GM18517 (cell line): ENCODE measurements around the gene TAOK1.

ENCODE experiments used
- ATAC-seq: cut with Tn5 transposase; IDR thresholded peaks from one replicate; pipeline ENCODE4 v1.9.1; 2021; ENCODE audit warnings: mild to moderate bottlenecking, moderate library complexity; ENCODE audit not compliant: unreplicated experiment

The TAOK1 gene

GRCh38 chr17:29568331-29569244 is 178.4 kb downstream of the TAOK1 start, which contains the start of gene TP53I13:
TP53I13 (plus strand) TSS chr17:29568701; CDS start chr17:29568759, 58 bp downstream.
- ATAC-seq, result peak; percentile 24

DNA sequence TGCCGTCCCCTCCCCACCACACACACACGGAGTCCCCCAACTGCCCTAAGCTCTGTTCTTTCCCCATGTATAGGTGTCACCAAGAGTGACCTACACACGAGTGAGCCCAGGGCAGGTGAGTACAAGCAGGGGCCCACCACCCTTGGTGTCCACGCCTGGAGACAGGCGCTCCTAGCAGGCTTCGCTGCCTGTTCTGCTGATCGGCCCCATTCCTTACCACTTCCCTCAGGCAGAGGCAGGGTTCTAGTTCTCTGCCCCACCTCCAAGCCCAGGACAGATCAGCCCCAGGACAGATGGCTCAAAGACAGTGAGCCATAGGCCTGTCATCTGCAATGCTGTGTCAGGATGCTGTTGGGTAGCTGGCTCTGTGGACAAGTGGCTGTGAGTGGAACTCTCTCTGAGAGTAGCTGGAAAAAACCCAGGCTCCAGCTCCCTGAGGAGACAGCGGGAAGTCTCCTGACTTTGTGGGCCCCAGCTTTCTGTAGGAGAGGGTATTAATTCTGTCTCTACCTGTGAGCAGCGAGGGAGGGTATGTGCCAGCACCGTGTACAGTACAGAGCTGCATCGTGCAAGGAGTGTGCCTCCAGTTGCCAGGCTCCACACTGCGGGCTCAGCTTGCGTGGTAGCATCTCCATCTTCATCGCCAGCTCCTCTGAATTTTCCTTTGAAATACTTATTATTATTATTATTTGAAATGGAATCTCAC is 179.2 kb downstream of the TAOK1 start:
- no peak for ATAC-seq

DNA sequence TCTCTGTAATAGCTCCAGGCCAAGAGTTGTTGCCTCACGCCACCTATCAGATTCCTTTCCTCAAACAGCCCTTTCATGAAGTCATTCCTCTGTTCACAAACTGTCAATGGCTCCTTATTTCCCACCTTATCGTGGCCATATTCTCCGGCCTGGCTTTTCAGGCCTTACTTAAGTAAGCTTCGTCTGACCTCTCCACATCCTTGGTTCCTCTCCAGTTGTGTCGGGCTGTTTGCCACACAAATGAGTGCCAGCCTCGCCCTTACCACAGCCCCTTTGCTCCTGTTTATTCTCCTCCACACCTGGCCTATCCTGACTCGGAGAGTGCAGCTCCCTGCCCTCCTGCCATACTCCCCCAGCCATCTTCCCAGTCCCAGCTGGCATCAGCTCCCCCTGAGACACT is 180.4 kb downstream of the TAOK1 start:
- no peak for ATAC-seq

- no peak for ATAC-seq
Observed at GRCh38 chr17:29571486-29571882, 181.3 kb downstream of the TAOK1 start.

DNA sequence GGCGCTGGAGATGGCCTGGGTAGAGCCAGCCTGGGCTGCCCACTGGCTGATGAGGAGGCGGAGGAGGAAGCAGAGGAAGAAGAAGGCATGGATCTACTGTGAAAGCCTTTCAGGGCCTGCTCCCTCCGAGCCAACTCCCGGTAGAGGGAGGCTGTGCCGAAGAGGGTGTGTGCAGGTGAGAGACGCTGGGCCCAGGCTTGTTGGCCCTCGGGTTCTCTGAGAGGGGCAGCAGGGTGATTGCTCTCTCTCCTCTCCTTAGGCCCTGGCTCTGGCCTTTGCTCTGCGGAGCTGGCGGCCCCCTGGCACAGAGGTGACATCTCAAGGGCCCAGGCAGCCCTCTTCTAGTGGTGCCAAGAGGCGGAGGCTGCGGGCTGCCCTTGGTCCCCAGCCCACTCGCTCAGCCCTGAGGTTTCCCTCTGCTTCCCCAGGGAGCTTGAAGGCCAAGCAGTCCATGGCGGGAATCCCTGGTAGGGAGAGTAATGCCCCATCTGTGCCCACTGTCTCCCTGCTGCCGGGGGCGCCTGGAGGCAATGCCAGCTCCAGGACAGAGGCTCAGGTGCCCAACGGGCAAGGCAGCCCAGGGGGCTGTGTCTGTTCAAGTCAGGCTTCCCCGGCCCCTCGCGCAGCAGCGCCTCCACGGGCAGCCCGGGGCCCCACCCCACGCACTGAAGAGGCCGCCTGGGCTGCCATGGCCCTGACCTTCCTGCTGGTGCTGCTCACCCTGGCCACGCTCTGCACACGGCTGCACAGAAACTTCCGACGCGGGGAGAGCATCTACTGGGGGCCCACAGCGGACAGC is 181.9 kb downstream of the TAOK1 start:
- ATAC-seq, result no peak

GRCh38 chr17:29572691-29573557 is 182.8 kb downstream of the TAOK1 start:
- no peak for ATAC-seq

DNA sequence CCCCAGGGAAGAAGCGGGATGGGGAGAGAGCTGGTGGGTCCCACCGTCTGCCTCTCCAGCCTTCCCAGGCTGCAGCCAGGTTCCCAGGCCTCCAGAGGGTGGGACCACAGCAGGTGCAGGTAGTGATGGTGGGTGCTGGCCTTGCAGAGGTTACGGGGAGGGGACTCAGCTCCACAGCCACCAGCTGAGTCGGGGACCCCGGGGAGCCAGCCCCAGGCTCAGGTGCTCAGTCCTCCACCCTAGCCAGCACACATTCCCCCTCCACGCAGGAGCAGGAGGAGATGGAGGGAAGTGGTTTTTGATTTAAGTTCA is 183.4 kb downstream of the TAOK1 start:
- no peak for ATAC-seq

DNA sequence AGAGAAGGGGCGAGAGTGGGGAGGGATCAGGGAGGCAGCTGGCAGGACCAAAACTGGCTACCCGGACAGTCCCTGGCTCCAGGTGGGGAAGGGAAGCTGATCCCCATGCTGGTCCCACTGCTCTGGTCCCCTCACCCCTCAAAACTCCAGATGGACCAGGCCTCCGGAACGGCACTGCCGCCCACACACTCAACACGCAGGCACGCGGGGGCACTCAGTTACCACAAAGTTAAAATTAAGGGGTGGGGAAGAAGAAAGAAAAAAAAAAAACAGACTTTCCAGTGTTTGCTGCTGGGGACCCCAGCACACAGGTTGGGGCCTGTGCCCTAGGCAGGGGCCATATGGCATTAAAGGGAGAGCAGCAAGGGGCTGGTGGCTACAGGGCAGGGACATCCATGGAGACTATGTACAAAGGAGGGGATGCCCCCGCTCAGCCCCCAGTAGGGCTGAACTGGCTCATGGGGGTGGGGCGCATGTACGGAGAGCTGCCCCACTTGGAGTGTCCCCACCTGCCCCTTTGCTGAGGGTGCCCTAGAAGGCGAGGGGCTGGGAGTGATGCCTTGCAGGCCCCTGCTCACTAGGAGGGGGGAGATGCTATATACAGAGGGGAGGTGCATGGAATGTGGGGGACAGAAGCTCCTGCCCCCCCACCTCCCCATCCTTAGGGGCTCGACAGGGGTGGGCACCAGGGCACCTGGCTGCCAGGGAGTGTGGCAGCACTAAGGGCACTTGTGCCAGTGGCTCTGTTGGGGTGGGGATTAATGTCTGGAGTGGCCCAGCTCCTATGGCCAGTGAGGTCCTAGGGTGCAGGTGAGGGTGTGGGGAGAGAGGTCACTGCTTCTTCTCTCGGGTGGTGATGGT is 183.9 kb downstream of the TAOK1 start:
- ATAC-seq, result no peak

- ATAC-seq, result no peak
Observed at GRCh38 chr17:29574732-29575510, 184.8 kb downstream of the TAOK1 start.

DNA sequence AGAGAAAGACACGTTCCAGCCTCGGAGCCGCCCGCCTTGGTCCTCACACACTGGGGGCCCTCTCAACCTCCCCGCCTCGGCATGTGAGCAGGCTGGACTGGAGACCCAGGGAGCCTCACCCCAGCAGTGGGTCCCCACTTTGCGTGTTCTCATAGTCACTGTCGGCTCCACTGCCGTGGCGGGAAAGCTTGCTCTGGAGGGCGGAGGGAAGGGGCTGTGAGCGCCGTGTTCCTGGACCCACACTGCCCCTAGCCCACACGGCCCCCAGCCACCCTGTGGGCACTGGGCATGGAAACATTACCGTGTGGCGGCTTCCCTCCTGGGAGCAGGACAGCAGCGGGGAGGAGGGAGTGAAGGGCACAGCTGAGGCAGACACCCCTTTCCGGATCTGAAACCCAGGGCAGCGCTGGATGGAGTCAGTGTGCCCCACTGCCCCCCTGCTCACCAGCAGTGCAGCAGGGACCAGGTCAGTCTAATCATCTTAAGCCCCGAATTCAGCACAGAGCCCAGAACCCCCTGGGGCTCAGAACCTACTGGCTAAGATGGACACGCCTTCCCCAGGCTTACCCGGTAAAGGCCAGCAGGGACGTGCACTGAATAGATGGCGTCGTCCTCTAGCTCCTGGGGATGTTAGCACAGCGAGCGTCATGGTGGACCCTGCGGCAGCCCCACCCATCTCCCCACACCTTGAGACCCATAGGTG is 185.5 kb downstream of the TAOK1 start:
- ATAC-seq, result no peak

DNA sequence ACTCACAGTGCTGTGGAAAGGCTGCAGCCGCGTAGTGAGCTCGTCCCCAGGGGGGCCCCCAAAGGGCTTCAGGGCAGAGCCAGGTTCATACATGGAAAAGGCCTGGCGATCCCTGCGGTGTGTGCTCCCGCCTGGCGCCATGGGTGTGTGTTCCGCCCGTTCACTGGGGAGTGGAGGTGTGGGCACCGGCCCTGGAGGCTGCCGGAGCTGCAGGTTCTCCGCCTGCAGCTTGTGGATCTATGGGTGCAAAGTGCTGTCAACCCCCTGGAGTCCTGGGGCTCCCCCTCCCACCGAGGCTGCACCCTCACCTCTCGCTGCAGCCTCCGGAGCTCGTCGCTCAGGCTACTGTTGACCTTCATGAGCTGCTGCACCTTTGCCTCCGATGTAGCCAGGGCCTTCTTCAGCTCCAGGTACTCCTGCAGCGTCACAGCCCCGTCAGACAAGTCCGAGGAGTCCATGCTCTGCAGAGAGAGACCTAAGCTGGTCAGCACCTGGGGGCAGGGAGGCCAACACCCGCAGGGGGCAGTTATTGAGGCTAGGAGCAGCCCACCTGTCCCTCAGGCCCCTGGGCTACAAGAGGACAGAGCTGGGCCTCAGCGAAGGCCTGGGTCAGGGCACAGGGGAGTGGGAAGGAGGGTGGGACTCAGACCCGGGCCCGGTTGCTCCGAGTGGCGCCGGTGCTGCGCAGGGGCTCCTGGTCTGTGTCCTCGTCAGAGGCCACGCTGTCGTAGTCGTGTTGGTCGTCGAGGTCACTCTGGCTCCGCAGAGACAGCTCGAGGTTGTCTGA is 186.2 kb downstream of the TAOK1 start:
- ATAC-seq, result no peak

DNA sequence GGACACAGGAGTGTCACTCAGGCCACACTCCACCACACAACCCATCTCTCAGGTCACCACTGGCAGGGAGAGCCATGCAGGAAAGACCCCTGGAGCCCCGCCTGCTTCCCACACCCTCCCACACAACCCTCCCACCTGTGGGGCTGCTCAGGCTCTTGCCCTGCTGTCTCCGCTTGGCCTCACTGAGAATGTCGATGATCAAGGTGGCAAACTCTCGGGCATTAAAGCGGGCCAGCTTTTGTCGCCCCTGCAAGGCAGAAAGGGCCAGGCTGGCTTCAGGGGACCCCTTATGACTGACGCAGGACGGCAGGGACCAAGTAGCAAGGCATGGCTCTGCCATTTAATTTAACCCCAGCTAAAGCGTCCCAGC is 186.8 kb downstream of the TAOK1 start:
- no peak for ATAC-seq

DNA sequence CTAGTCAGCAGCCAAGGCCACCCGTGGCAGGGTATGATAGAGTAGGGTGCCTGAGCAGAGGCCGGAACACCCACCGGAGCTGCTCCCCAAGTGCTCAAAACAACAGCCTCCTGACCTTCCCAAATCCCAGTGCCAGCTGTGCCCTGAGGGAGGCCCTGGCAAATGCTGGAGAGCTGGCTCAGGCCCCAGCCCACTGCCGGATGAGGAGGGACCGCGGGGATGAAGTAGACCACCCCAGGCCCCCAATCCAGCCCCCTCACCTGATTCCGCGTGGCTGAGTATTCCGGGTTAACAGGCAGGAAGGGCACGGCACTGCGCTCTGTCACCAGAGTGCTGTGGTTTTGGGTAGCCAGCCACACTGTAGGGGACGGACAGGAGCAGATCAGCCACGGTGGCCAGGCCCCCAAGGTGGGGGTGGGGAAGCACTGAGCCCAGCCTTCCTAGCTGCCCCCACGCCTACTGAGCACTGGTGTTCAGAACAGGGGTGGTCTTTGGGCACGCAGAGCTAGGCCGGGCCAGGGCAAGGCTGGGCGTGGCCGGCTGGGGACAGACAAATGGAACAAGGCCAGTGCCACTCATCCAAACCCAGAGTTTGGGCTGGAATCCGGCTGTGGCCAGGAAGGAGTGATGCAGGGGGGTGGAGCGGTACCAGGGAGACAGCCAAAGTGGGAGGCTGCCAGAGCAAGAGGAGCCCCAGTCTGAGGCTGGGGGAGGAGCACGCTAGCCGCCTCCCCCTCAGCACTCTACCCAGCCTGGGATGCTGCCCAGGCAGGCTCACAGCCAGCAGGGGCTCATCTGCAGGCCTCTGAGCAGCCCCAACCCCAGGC is 187.4 kb downstream of the TAOK1 start:
- ATAC-seq, result no peak

DNA sequence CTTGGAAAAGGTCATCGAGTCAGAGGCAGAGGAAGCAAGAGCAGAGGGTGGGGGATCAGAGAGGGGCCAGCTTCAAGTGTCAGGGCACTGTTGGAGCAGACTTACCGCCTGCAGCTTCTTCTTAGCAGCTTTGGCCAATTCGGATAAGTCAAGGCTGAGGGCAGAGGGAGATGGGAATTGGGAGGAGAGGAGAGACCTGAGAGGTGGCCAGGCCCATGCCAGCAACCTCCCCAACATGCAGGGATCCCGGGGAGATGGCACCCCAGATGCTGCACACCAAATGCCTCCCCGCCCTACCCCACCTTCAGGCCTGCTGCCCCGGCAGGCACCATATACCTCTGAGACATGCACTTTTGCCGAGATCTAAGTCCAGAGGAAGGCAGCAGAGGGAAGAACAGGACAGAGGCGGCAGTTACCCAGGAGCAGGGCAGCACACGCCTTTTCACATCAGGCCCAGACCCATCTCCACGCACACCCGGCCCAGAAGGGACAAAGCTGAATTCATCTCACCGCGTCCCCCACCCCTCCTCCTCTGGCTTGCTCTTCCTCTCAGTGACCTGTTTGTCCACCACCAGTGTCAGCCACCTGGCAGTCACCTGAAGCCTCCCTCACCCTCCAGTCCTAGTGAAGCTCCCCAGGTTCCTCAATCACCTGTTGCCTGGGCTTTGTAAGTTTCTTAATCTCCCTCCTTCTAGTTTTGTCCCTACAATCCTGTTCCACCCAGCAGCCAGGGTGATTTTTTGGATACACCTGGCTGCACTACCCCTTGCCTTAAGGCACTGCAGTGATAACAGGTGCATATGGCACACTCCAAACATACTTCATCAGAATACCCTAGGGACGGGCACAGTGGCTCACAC is 188.7 kb downstream of the TAOK1 start:
- no peak for ATAC-seq

DNA sequence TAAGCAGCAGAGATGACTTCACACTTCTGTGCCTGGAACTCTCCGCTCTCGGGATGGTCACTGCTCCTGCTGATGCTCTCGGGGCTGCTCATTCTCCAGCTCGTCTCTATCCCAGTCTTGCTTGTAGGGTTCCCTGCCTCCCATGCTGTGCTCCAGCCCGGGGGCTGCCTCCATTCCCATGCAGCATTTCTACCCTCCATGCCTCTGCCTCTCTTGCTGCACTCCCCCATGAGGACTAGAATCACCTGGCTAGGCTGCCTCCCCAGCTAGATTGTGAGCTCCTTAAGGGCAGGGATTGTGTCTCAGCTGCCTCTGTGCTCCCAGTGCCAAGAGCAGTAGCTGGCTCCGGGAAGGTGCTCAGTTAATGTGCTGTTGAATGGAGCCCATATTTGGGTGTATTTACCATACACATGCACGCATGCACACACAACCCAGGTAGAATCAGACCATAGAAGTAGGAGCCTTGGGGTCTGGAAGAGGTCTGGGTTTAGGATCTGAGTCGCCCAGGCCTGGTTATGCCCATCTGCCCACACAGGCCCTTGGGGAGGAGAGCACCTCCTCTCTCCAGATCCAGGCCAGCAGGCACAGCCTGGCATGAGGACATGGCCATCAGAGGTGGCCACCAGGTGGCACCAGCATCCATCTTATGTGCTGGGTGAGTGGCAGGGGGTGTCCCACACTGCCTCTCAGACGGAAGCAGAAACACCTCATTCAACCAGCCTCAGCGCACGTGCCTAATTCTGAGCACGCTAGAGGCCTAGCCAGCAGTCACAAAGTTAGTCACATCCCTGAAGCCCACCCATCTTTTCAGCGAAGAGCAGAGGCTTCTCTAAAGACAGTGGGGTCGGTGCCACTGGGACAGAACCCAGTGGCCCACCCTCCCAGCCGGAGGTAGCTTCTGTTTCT is 190.0 kb downstream of the TAOK1 start:
- peak; percentile 73 for ATAC-seq
